CD4-positive, CD25-positive, alpha-beta regulatory T cell (primary cell): ENCODE results near the gene OR1I1. TPM values are rescaled to one million over a fixed set of nuclear protein-coding genes. Genes with fewer than 3 reads are reported as not detected.

ENCODE experiments used
- polyA plus RNA-seq, 4 donors: library from polyadenylated mRNA; unstranded; fragments of 300-500 nt; fragmentation: Illumina TruSeq; gene quantifications; one replicate each; pipeline ENCODE4 v1.2.3, GENCODE V29; 2021
- total RNA-seq: library from RNA; stranded (reverse); gene quantifications from one replicate; pipeline ENCODE4 v1.2.3, GENCODE V29; 2022

Gene OR1I1
- total and polyA plus RNA-seq, 5 donors from 2014 or later = not detected

Other genes starting within 250 kb of the OR1I1 start
- gene OR7A5, start 247.0 kb upstream of the OR1I1 start, total RNA-seq = not detected
- gene OR7A5, start 247.0 kb upstream of the OR1I1 start, polyA plus RNA-seq = not detected
- gene OR7C1, start 247.0 kb upstream of the OR1I1 start, total RNA-seq = not detected
- not detected for gene OR7C1, start 247.0 kb upstream of the OR1I1 start, polyA plus RNA-seq
- gene OR7A10, start 233.3 kb upstream of the OR1I1 start, total RNA-seq = not detected
- gene OR7A10, start 233.3 kb upstream of the OR1I1 start, polyA plus RNA-seq = not detected
- not detected for gene OR7A17, start 196.1 kb upstream of the OR1I1 start, total RNA-seq
- gene OR7A17, start 196.1 kb upstream of the OR1I1 start, polyA plus RNA-seq = not detected
- gene OR7C2, start 140.7 kb upstream of the OR1I1 start, total RNA-seq = not detected
- gene OR7C2, start 140.7 kb upstream of the OR1I1 start, polyA plus RNA-seq = not detected
- 0.59 TPM for gene SLC1A6, start 102.3 kb upstream of the OR1I1 start, total RNA-seq
- not detected for gene SLC1A6, start 102.3 kb upstream of the OR1I1 start, polyA plus RNA-seq
- gene CASP14, start 32.7 kb upstream of the OR1I1 start, total RNA-seq = not detected
- not detected for gene CASP14, start 32.7 kb upstream of the OR1I1 start, polyA plus RNA-seq
- not detected for gene SYDE1, start 25.2 kb downstream of the OR1I1 start, total RNA-seq
- gene SYDE1, start 25.2 kb downstream of the OR1I1 start, polyA plus RNA-seq = not detected
- gene NOTCH3, start 118.8 kb downstream of the OR1I1 start, total RNA-seq = not detected
- not detected for gene NOTCH3, start 118.8 kb downstream of the OR1I1 start, polyA plus RNA-seq
- 0.22 TPM for gene EPHX3, start 150.2 kb downstream of the OR1I1 start, total RNA-seq
- not detected for gene EPHX3, start 150.2 kb downstream of the OR1I1 start, polyA plus RNA-seq